SK-N-SH treated with all-trans-retinoic acid at 6 μM for 48 hours (cell line): ENCODE measurements around the gene UBASH3A.

ENCODE experiments used
- BACH2 ChIP-seq: fragments of 250-450 bp; sonication (Bioruptor Pico); IDR thresholded peaks from 2 replicates; pipeline ENCODE4 v1.9.0; 2021; ENCODE audit warnings: mild to moderate bottlenecking, borderline replicate concordance
- RARB ChIP-seq: fragments of 250-450 bp; sonication (Bioruptor Pico); IDR thresholded peaks from 2 replicates; pipeline ENCODE4 v1.8.0; 2021; ENCODE audit warnings: mild to moderate bottlenecking, moderate library complexity
- TOX ChIP-seq: fragments of 250-450 bp; sonication (Bioruptor Pico); IDR thresholded peaks from 2 replicates; pipeline ENCODE4 v1.8.0; 2021; ENCODE audit warnings: mild to moderate bottlenecking, moderate library complexity, borderline replicate concordance
- ZFP3 ChIP-seq: fragments of 250-450 bp; sonication (Bioruptor Pico); IDR thresholded peaks from 2 replicates; pipeline ENCODE4 v1.5.0; 2020; ENCODE audit warnings: mild to moderate bottlenecking, moderate library complexity
- TF ChIP-seq, protein P1 (sequence below): fragments of 250-450 bp; sonication (Bioruptor Pico); IDR thresholded peaks from 2 replicates; pipeline ENCODE4 v1.5.1; 2020; ENCODE audit warnings: low read depth, mild to moderate bottlenecking, moderate library complexity

DNA sequence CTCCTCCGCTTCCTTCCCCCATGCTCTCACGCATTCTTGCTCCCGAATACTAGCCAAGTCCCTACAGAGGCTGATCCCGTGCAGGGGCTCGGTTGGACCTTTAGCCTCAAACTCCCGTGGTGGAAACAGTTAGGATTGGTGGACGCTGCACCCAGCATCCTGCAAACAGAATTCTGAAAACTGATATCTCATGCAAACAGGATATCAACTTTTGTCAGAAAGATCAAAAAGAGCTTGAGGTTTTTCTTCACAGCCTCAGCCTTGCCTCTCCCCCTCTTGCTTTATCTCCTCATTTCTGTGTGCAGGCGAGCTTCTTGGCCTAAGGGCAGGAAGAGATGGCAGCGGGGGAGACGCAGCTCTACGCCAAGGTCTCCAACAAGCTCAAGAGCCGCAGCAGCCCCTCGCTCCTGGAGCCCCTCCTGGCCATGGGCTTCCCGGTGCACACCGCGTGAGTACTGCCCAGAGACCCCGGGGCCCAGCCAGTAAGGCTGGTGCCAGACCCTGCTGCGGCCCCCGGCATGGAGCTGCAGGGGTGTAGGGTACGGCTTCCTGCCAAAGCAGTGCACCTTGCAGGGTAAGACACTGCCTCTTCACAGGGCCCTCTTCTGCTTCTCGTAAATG lies at the start of gene UBASH3A:
- TF ChIP-seq TOX (no peak), RARB (no peak), BACH2 (CRISPR knock-in tag) (no peak), ZFP3 (CRISPR knock-in tag) (no peak)
- TF ChIP-seq, protein P1, sequence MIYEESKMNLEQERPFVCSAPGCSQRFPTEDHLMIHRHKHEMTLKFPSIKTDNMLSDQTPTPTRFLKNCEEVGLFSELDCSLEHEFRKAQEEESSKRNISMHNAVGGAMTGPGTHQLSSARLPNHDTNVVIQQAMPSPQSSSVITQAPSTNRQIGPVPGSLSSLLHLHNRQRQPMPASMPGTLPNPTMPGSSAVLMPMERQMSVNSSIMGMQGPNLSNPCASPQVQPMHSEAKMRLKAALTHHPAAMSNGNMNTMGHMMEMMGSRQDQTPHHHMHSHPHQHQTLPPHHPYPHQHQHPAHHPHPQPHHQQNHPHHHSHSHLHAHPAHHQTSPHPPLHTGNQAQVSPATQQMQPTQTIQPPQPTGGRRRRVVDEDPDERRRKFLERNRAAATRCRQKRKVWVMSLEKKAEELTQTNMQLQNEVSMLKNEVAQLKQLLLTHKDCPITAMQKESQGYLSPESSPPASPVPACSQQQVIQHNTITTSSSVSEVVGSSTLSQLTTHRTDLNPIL (CRISPR knock-in tag): no peak
